Fibroblast of lung (primary cell): Measurements from ENCODE around the gene RPAP3.
"Not testable (repeated sequence)": the region's sequence is repeated elsewhere in the genome, so short reads cannot be mapped to it uniquely, and the experiment has no call there.

Source experiments
- EZH2 ChIP-seq: IDR thresholded peaks from 2 replicates; pipeline ENCODE4 v1.5.1; 2012; ENCODE audit warnings: low read length, control low read depth, mild to moderate bottlenecking; ENCODE audit errors: missing control alignments
- TF ChIP-seq, protein P1 (sequence below), 2 donors: IDR thresholded peaks in 1 of 2; conservative IDR thresholded peaks in 1 of 2; 1 replicate in 1 of 2; 2 replicates in 1 of 2; pipeline ENCODE4 v1.5.1; 2011 to 2012; ENCODE audit warnings: low read length in 2 of 2, control low read depth in 1 of 2, inconsistent platforms in 1 of 2, low read depth in 1 of 2, mild to moderate bottlenecking in 1 of 2

DNA sequence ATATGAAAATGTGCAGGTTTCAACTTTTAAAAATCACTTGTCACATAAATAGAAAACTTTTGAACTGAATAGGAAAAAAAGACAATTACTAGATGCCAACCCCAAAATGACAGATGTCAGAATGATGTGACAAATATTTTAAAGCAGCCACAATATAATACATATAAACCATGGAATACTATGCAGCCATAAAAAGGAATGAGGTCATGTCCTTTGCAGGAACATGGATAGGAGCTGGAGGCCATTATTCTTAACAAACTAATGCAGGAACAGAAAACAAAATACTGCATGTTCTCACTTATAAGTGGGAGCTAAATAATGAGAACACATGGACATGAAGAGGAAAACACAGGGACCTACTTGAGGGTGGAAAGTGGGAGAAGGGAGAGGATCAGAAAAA, 70.1 kb downstream of the RPAP3 start:
- TF ChIP-seq, protein P1, sequence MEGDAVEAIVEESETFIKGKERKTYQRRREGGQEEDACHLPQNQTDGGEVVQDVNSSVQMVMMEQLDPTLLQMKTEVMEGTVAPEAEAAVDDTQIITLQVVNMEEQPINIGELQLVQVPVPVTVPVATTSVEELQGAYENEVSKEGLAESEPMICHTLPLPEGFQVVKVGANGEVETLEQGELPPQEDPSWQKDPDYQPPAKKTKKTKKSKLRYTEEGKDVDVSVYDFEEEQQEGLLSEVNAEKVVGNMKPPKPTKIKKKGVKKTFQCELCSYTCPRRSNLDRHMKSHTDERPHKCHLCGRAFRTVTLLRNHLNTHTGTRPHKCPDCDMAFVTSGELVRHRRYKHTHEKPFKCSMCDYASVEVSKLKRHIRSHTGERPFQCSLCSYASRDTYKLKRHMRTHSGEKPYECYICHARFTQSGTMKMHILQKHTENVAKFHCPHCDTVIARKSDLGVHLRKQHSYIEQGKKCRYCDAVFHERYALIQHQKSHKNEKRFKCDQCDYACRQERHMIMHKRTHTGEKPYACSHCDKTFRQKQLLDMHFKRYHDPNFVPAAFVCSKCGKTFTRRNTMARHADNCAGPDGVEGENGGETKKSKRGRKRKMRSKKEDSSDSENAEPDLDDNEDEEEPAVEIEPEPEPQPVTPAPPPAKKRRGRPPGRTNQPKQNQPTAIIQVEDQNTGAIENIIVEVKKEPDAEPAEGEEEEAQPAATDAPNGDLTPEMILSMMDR (conservative IDR thresholded peaks at IDR 0.05 in 1 of 2, IDR thresholded peaks at IDR 0.05 in 1 of 2; ENCODE audit: low read depth in 1 of 2, low read length in 2 of 2), result not testable (repeated sequence)
- TF ChIP-seq EZH2, result not testable (repeated sequence)
